SH-SY5Y (cell line): ENCODE data around the gene PCDH9.

Experiments used
- GATA2 ChIP-seq: IDR thresholded peaks from 2 replicates; pipeline ENCODE4 v1.6.1; 2011; ENCODE audit warnings: mild to moderate bottlenecking, low read depth, low read length
- GATA3 ChIP-seq: IDR thresholded peaks from 2 replicates; pipeline ENCODE4 v1.6.1; 2011; ENCODE audit warnings: low read depth, mild to moderate bottlenecking, low read length, moderate library complexity

- TF ChIP-seq GATA3 (no peak), GATA2 (no peak)
Observed at GRCh38 chr13:66354879-66355751, 875.0 kb downstream of the PCDH9 start.
